BE2C (cell line): Measurements from ENCODE around the gene GALNT17.
"Not testable (repeated sequence)": the region's sequence is repeated elsewhere in the genome, so short reads cannot be mapped to it uniquely, and the experiment has no call there.

ENCODE experiments used
- DNase-seq: peaks from one replicate; pipeline ENCODE4 v3.0.0-alpha.2; 2020
- H3K27me3 ChIP-seq: fragments of 250-450 bp; sonication (Bioruptor Pico); 2 replicates; pipeline ENCODE4 v1.5.1; 2020; ENCODE audit warnings: mild to moderate bottlenecking
- H3K36me3 ChIP-seq: fragments of 250-450 bp; sonication (Bioruptor Pico); 2 replicates; pipeline ENCODE4 v1.5.1; 2020; ENCODE audit warnings: mild to moderate bottlenecking
- H3K4me1 ChIP-seq: fragments of 250-450 bp; sonication (Bioruptor Pico); 2 replicates; pipeline ENCODE4 v1.5.1; 2020
- H3K4me3 ChIP-seq: 2 replicates; pipeline ENCODE4 v1.5.1; 2011; ENCODE audit warnings: low read depth, low read length
- H3K9me3 ChIP-seq: fragments of 250-450 bp; sonication (Bioruptor Pico); 2 replicates; pipeline ENCODE4 v1.5.1; 2020
- TF ChIP-seq, protein P1 (sequence below): IDR thresholded peaks from 2 replicates; pipeline ENCODE4 v1.5.1; 2012; ENCODE audit warnings: mild to moderate bottlenecking, low read depth, low read length

GALNT17 gene

DNA sequence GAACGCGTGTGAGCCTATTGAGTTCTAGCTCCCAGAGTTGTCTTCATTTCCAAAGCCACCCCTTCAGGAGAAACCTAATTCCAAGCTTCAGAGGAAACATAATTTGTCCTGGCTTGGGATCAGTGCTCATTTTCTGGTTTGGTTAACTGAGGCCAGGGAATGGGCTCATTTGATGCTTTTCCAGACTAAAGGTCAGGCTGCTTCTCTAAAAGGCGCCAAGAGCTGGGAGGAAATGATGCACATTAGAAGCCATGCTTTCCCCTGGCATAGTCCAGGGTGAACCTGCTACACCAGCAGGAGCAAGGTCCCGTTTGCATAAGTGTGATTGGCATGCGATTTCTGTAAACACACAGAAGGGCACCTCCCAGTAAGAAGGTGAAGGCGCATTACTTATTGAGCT, 435.0 kb downstream of the GALNT17 start:
- DNase-seq: no peak
- no peaks in the 10 kb centered on the region for H3K4me1 ChIP-seq
- TF ChIP-seq, protein P1, sequence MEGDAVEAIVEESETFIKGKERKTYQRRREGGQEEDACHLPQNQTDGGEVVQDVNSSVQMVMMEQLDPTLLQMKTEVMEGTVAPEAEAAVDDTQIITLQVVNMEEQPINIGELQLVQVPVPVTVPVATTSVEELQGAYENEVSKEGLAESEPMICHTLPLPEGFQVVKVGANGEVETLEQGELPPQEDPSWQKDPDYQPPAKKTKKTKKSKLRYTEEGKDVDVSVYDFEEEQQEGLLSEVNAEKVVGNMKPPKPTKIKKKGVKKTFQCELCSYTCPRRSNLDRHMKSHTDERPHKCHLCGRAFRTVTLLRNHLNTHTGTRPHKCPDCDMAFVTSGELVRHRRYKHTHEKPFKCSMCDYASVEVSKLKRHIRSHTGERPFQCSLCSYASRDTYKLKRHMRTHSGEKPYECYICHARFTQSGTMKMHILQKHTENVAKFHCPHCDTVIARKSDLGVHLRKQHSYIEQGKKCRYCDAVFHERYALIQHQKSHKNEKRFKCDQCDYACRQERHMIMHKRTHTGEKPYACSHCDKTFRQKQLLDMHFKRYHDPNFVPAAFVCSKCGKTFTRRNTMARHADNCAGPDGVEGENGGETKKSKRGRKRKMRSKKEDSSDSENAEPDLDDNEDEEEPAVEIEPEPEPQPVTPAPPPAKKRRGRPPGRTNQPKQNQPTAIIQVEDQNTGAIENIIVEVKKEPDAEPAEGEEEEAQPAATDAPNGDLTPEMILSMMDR: no peak
- H3K27me3 ChIP-seq: no peaks in the 10 kb centered on the region
- H3K4me3 ChIP-seq: no peak overlapping the region
- H3K36me3 ChIP-seq: no peaks in the 10 kb centered on the region
- H3K9me3 ChIP-seq: no peaks in the 10 kb centered on the region

DNA sequence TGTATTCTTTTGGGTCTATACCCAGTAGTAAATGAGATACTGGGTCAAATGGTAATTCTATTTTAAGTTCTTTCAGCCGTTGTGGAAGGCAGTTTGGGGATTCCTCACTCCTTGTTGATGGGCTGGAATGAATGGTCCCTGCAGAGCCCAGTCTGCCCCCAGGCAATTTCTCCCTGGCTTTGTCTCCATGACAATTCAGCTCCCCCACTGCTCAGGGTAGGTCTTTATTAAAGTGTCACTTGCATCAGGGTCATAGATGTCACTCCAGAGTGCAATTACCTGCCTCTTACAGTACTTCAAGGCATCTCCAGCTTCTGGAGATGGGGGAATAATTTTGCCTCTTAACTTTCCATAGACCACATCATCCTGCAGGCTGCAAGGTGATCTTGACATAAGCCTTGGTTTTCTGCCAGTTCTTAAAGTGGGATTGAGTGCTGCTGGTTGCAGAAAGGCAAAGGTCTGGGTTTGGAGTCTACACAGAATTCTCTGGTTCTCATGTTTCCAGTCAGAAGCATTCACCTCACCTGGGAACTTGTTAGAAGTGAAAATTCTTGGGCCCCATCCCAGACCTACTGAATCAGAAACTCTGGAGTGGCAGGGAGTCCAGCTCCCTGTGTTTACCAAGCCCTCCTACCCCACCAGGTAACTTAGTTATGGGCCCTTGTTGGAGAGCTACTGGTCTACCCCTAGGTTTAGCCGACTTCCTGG, 442.4 kb downstream of the GALNT17 start:
- TF ChIP-seq, protein P1: no peak
- Histone ChIP-seq H3K36me3 (no peaks in the 10 kb centered on the region), H3K27me3 (no peaks in the 10 kb centered on the region), H3K4me3 (no peak overlapping the region), H3K4me1 (no peaks in the 10 kb centered on the region), H3K9me3 (no peaks in the 10 kb centered on the region)
- no peak for DNase-seq

DNA sequence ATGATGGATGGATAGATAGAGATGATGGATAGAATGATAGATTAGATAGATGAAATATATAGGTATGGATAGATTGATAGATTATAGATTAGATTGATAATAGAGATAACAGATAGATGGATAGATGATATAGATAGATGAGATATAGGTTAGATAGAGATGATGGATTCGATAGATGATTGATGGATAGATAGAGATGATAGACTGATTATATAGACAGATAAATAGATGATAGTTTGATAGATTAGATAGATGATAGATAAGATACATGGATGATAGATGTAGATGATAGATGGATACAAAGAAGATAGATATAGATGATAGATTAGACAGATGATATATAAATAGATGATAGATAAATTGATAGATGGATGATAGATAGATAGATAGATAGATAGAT, 448.1 kb downstream of the GALNT17 start:
- TF ChIP-seq, protein P1: no peak
- Histone ChIP-seq H3K4me3 (no peak overlapping the region), H3K9me3 (no peaks in the 10 kb centered on the region), H3K27me3 (no peaks in the 10 kb centered on the region), H3K4me1 (no peaks in the 10 kb centered on the region), H3K36me3 (no peaks in the 10 kb centered on the region)
- DNase-seq: no peak

DNA sequence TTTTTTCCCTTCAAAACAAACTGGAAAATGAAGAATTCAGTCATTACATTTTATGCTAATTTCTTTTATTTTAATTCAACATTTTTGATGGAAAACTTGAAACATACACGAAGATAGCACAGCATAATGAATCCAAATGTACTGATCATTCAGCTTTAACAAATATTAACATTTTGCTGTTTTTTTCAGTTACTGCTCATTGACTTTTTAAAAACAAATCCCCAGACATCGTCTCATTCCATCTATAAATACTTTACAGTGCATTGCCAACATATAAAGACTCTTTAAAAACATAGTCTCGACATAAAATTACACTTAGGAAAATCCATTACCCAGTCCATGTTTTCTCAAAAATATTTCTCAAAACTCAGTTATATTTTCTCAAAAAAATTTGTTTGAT, 452.3 kb downstream of the GALNT17 start:
- no peaks in the 10 kb centered on the region for H3K36me3 ChIP-seq
- no peaks in the 10 kb centered on the region for H3K9me3 ChIP-seq
- TF ChIP-seq, protein P1: no peak
- H3K4me3 ChIP-seq: no peak overlapping the region
- no peaks in the 10 kb centered on the region for H3K4me1 ChIP-seq
- no peak for DNase-seq
- H3K27me3 ChIP-seq: no peaks in the 10 kb centered on the region

DNA sequence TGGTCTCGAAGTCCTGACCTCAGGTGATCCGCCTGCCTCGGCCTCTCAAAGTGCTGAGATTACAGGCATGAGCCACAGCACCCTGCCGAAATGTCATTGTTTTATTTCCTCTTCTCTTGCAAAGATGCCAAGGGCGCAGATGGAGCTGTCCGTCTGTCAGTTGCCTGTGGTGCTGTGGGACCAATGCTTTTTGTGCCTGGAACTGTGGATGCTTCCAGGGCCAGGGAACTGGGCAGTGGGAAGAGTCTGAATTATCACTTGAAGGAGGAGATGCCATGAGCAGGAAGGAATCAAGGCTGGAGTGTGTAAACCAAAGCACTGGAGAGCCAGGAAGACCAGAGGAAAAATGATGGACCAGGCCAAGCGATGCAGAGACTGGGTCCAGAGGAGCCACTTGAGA, 459.9 kb downstream of the GALNT17 start:
- H3K36me3 ChIP-seq: no peaks in the 10 kb centered on the region
- TF ChIP-seq, protein P1: no peak
- H3K4me3 ChIP-seq: no peak overlapping the region

DNA sequence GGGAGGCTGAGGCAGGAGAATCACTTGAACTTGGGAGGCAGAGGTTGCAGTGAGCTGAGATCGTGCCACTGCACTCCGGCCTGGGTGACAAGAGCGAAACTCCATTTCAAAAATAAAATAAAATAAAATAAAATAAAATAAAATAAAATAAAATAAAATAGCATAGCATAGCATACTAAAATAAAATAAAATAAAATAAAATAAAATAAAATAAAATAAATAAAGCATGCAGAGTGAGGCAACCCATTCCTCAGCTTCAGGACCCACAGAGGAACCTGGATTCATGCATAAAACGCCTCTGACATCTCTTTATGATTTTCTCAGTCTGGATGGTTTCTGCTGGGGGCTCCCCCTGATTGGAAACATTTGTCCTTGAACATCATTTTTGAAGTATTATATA, 460.4 kb downstream of the GALNT17 start:
- not testable (repeated sequence) for H3K27me3 ChIP-seq, H3K9me3 ChIP-seq, H3K4me3 ChIP-seq, H3K36me3 ChIP-seq, H3K4me1 ChIP-seq, DNase-seq

More for the DNA sequence above, 459.9 kb downstream of the GALNT17 start:
- Histone ChIP-seq H3K4me1 (no peaks in the 10 kb centered on the region), H3K27me3 (no peaks in the 10 kb centered on the region), H3K9me3 (no peaks in the 10 kb centered on the region)
- no peak for DNase-seq
